HG03196 (cell line): Measurements from ENCODE around the gene PXYLP1.
A peak's percentile ranks its signal among the peaks of the same experiment; 100 is the strongest.
"Not testable (repeated sequence)": the region's sequence is repeated elsewhere in the genome, so short reads cannot be mapped to it uniquely, and the experiment has no call there.

Source experiments
- ATAC-seq: cut with Tn5 transposase; IDR thresholded peaks from one replicate; pipeline ENCODE4 v1.9.1; 2021; ENCODE audit not compliant: unreplicated experiment

PXYLP1 gene

GRCh38 chr3:141231101-141231951 is at the start of gene PXYLP1:
TSS of gene PXYLP1 (plus strand) at chr3:141231825. CDS start at chr3:141260176, 28,351 bp downstream.
- ATAC-seq: peak; percentile 94

- no peak for ATAC-seq
Observed at GRCh38 chr3:141183606-141184005, 48.0 kb upstream of the PXYLP1 start.

- no peak for ATAC-seq
Observed at GRCh38 chr3:141184430-141184829, 47.2 kb upstream of the PXYLP1 start.

- ATAC-seq: no peak
Observed at GRCh38 chr3:141191097-141191749, 40.4 kb upstream of the PXYLP1 start.

GRCh38 chr3:141192345-141192744 is 39.3 kb upstream of the PXYLP1 start:
- ATAC-seq: peak; percentile 99

- no peak for ATAC-seq
Observed at GRCh38 chr3:141193066-141193830, 38.4 kb upstream of the PXYLP1 start.

GRCh38 chr3:141201122-141201521 is 30.5 kb upstream of the PXYLP1 start:
- ATAC-seq: no peak

- no peak for ATAC-seq
Observed at GRCh38 chr3:141202682-141203081, 28.9 kb upstream of the PXYLP1 start.

- ATAC-seq: no peak
Observed at GRCh38 chr3:141203866-141204265, 27.8 kb upstream of the PXYLP1 start.

GRCh38 chr3:141204343-141204742 is 27.3 kb upstream of the PXYLP1 start:
- no peak for ATAC-seq

- not testable (repeated sequence) for ATAC-seq
Observed at GRCh38 chr3:141211306-141211705, 20.3 kb upstream of the PXYLP1 start.

GRCh38 chr3:141212101-141212500 is 19.5 kb upstream of the PXYLP1 start:
- no peak for ATAC-seq

- ATAC-seq: no peak
Observed at GRCh38 chr3:141212555-141212954, 19.1 kb upstream of the PXYLP1 start.

- ATAC-seq: no peak
Observed at GRCh38 chr3:141216975-141217374, 14.7 kb upstream of the PXYLP1 start.

GRCh38 chr3:141217389-141217788 is 14.2 kb upstream of the PXYLP1 start:
- no peak for ATAC-seq

GRCh38 chr3:141218162-141218835 is 13.3 kb upstream of the PXYLP1 start:
- no peak for ATAC-seq

- ATAC-seq: no peak
Observed at GRCh38 chr3:141218926-141219325, 12.7 kb upstream of the PXYLP1 start.

GRCh38 chr3:141223673-141224166 is 7.9 kb upstream of the PXYLP1 start:
- ATAC-seq: no peak

GRCh38 chr3:141225939-141226338 is 5.7 kb upstream of the PXYLP1 start:
- no peak for ATAC-seq

GRCh38 chr3:141227216-141227615 is 4.4 kb upstream of the PXYLP1 start:
- no peak for ATAC-seq

- no peak for ATAC-seq
Observed at GRCh38 chr3:141227752-141228151, 3.9 kb upstream of the PXYLP1 start.
